Erythroblast (primary cell): Measurements from ENCODE around the gene CUBN.
"Not testable (repeated sequence)": the region's sequence is repeated elsewhere in the genome, so short reads cannot be mapped to it uniquely, and the experiment has no call there.

Source experiments
- GATA1 ChIP-seq: IDR thresholded peaks from 2 replicates; pipeline ENCODE4 v1.6.1; 2011; ENCODE audit warnings: low read depth, mild to moderate bottlenecking, control low read depth, low read length, moderate library complexity
- POLR2A ChIP-seq: IDR thresholded peaks from 2 replicates; pipeline ENCODE4 v1.6.1; 2011; ENCODE audit warnings: mild to moderate bottlenecking, low read length

DNA sequence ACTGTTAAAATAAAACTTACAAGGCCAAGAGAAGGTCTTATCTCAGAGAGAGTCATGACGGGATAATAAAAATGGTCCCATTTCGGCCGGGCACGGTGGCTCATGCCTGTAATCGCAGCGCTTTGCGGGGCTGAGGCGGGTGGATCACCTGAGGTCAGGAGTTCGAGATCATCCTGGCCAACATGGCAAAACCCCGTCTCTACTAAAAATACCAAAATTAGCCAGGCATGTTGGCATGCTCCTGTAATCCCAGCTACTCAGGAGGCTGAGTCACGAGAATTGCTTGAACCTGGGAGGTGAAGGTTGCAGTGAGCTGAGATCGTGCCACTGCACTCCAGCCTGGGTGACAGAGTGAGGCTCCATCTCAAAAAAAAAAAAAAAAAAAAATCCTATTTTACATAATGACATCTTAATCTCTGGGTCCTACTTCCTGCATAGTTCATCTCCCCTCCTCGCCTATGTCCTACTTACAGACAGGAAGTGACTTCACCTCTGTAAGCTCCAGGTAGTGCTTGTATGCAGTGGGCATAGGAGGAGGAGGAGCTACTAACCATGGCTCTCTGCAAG lies 14.7 kb downstream of the CUBN start:
- not testable (repeated sequence) for TF ChIP-seq POLR2A, GATA1
